Activated CD4-positive, alpha-beta T cell treated with anti-CD3 and anti-CD28 coated beads for 48 hours (primary cell): Measurements from ENCODE around the gene ID3.
"Not testable (repeated sequence)": the region's sequence is repeated elsewhere in the genome, so short reads cannot be mapped to it uniquely, and the experiment has no call there.

Experiments
- DNase-seq: peaks from one replicate; pipeline ENCODE4 v3.0.0-alpha.2; 2020

The ID3 gene

DNA sequence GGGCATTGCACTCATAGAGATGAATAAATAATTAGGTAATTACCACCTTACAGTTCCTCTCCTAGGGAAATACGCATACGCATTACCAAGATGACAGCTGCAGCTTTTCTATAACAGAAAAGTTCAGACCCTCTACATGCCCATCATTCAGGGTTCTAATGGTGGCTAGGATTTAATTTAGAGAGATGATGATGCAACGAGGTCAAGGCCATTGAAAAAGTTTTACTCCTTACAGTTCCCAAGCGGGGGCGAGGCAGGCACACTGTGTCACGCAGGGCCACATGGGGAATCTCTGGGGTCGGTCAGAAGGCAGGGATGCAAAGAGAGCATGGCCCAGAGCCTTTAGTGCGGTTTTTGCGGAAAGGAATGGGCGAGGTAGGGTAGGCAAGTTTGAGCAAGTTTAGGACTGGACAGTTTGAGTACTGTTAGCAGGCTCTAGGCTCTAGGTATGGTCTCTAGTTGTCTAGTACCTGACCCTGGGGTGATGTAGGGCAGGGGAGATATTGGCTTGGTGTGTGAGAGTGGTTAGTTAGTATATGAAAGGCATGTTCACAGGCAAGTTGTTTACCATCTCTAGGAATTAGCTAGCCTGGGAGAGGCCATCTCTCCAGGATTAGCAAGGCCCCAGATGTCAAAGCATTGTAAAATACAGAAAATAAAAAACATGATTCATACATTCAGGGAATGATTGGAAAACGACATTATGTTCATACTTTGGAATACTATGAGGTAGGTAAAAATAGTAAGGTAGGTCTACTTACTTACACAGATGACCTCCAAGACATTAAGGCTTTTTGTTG is 29.6 kb upstream of the ID3 start:
- no peak for DNase-seq

DNA sequence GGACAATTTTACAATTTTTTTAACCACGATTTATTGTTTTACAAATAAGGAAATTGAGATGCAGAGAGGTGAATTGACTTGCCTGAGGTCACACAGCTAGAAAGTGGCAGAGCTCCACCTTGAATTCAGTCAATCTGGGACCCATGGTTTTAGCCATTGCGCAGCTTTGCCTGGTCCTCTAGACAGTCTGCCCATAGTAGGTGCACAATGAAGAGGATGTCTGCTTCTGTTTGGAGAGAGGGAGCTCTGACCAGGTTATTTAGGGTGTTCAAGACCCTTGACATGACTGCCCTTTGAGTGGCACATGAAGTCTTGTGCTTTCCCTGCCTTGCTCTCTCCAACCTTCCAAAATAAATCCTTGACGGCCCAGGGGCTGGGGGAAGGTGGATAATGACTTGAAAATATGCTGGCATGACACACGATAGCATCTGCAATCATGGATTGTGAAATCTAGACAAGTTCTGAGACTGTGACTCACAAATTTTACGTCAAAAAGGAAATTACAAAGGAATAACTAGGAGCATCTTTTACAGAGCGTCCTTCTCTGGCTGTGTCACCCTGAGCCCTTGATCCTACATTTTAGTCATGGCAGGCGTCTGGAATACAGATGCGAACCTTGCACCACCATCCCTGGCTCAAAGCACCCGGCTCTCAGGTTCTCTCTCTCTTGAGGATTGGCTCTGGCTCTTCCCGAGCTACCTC is 26.2 kb upstream of the ID3 start:
- no peak for DNase-seq

GRCh38 chr1:23583727-23584126 is 24.4 kb upstream of the ID3 start:
- DNase-seq, result not testable (repeated sequence)

DNA sequence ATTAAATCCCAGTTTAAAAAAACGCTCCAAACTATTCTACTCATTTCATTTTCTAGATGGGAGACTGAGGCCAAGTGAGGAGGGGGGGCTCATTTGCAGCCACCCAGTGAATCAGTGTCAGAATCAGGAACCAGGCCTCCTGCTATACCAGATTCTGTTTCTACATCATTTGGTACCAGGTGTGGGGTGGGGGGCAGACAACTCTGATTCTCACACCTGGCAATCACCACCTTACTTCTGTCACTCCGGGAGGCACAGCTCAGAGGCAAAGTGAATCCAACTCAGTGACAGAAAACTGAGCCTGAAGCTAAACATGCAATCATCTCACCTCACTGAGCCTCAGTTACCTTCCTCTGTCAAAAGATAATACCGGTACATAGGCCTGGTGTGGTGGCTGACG is 23.5 kb upstream of the ID3 start:
- DNase-seq, result no peak

GRCh38 chr1:23581219-23581618 is 21.9 kb upstream of the ID3 start:
- DNase-seq, result no peak

DNA sequence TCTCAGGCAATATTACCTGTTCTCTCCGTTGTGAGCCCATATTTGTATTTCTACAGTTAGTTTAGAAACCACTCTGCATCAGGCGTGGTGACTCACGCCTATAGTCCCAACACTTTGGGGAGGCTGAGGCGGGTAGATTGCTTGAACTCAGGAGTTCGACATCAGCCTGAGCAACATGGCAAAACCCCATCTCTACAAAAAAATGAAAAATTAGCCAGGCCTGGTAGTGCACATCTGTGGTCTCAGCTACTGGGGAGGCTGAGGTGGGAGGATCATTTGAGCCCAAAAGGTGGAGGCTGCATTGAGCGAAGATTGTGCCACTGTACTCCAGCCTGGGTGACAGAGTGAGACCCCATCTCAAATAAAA is 19.7 kb upstream of the ID3 start:
- DNase-seq, result peak; percentile 45

GRCh38 chr1:23578311-23578996 is 19.2 kb upstream of the ID3 start:
- no peak for DNase-seq

DNA sequence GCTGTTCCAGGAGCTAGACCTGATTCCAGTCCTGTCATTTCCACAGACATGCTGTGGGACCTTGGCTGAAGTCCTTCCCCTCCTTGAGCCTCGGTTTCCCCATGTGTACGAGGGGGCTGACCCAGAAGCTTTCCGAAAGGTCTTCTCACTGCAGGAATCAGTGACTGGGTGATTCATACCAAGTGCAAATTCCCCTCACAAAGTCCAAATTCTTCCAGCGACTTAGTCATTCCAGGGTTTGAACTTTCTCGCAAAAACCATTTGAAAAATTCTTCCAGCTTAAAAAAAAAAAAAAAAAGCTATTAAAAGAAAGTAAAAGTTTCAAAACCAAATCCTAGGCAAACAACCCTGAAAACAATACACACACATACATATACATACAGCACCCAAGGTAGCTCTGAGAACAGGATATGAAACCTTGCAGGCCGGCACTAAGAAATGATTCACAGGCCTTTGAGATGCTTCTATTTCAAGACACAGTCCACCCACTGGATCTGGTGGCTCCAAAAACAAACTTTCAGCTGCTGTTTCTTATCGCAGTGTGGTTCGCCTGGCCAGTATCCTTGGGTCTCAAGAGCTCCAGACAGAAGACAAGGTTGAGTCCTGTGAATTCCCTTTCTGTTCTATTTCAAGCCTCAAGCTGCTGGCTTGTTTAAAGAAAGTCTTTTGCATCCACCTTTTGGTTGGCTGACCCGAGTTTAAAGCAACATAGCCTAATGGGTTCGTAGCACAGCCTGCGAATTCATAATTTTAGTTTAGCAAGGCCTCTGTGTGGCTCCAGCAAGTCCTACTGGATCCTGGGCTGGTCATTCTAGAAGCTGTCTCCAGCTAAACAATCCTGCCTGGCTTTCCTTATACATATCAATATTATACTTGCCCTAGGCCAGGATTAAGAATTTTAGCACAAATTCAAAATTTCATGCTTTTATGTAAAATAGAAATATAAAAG is 18.0 kb upstream of the ID3 start:
- DNase-seq, result peak; percentile 66

DNA sequence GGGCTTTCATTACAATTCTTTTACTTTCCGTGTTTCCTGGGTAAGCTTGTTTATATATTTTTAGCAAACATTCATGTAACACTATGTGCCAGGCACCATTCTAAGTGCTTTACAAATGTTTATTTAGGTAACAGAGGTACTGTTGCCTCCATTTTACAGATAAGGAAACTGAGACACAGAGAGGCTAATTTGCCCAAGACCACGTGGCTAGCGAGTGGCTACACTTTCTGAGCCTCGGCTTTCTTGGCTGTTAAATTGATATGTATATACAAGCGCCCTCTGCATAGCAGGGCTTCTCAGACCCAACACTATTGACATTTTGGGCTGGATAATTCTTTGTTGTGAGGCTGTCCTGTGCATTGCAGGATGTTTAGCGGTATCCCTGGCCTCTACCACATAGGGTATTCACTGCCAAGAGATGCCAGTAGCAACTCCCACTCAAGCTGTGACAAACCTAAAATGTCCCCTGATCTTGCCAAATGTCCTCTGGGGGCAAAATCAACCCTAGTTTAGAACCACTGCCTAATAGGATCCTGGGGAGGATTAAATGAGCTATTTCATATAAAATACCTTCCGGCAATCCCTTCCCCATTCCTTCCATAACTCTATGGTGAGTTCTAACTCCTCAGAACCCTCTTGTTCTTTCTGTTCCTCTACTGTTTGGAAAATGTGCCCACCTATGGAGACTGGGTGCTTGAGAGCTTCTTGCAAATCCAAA is 17.2 kb upstream of the ID3 start:
- no peak for DNase-seq

DNA sequence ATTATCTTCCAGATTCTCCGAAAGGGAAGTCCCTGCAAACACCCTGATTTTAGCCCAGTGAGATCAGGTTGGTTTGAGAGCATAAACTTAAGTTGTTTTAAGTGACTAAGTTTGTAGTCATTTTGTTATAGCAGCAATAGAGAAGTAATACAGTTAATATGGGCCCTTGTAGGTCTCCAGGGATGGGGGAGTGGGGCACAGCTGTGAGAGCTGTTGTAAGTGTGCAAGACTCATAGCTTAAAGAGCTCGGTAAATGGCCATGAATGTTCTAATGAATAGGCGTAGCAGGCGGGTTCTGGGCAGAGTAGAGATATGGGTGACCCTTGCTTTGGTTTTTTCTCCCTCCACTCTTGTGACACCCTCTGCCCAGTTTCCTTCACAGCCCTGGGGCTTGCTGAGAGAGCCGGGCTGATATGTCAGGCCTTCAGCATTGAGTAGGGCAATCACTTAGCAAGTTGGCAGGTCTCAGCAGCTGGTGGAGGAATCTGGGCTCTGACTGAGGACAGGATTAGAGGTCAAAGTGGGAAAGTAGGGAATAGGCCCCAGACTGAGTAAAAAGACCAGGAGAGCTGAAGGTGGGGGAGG is 16.0 kb upstream of the ID3 start:
- DNase-seq, result no peak

DNA sequence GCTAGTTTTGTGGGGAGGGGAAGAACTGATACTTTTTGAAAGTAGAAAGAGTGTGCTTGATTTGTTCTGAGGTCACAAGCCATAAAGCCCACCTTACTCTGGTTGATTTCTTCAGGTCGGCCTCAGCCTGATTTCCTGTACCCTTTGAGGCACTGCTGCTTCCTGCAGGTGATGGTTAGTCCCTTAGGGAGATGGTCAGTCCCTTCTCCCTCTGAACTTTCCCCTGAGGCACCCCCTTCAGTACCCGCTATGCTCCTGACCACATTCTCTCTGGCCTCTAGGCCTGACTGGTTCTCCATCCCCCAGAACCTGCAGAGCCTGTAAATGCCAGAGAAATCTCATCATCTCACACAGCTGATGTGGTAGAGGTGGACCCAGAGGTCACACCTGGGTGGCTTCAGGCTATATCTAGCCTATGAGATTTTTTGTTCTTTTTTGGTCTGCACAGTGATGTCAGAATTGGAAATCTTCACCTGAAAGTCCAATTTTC is 15.0 kb upstream of the ID3 start:
- no peak for DNase-seq

- no peak for DNase-seq
Measured at GRCh38 chr1:23573574-23574182, 14.4 kb upstream of the ID3 start.

DNA sequence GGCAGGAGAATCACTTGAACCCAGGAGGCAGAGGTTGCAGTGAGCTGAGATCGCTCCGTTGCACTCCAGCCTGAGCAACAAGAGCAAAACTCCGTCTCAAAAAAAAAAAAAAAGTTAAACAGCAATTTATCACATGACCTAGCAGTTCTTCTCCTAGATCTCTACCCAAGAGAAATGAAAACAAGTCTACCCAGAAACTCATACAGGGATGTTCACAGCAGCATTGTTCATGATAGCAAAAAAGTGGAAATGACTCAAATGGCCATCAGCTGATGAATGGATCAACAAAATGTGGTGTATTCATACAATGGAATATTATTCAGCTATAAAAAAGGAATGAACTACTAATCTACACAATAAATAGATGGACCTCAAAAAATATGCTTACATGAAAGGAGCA is 12.2 kb upstream of the ID3 start:
- no peak for DNase-seq

GRCh38 chr1:23570001-23570691 is 10.8 kb upstream of the ID3 start:
- no peak for DNase-seq

DNA sequence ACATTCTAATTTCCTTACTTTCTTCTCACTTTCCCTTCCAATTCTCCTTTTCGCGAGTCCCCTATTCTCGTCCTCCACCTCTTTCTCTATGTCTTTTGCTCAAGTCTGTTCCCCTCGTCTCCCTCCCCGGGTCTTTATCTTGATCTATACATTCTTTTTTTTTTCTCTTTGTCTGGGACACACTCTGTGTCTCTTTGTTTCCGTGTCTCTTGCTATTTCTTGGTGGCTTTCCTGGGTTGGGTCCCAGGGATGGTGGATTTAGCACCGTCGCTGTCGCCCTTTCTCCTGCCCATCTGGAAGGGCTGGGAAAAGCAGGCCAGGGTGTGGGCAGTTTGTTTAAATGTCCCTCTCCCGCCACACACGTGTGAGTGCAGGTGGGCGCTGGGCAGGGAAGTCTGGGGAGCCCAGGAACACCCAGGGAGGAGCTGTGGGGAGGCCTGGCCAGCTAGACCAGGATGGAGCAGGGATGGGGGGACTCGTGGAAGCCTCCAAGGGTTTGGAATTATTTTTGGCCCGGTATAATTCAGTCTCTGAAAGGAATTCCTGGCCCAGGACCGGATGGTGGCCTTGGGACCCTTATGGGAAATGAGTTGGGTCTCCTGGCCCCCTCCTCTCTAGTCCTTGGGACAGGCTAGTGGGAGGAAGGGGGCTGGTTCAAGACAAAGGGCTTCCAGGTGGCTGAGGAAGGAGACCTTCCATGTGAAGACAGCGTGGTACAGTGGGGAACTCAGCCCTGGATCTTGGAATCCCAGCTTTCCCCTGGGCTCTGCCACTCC is 9.5 kb upstream of the ID3 start:
- DNase-seq, result no peak

GRCh38 chr1:23567996-23568607 is 8.8 kb upstream of the ID3 start:
- DNase-seq, result no peak

DNA sequence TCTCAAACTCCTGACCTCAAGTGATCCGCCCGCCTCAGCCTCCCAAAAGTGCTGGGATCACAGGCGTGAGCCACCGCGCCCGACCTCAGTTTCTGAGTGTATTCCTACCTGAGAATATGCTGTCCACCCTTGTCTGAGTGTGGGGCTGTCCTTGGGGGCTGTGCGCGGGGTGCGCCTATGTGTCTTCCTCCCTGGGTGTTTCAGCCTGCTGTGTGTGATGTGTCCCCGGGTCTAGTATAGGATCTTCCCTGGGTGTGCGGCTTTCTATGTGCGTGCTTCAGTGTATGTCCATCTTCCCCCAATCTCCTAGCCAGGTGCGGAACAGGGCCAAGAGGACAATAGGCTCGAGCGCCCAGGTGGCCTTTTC is 8.3 kb upstream of the ID3 start:
- DNase-seq, result no peak

DNA sequence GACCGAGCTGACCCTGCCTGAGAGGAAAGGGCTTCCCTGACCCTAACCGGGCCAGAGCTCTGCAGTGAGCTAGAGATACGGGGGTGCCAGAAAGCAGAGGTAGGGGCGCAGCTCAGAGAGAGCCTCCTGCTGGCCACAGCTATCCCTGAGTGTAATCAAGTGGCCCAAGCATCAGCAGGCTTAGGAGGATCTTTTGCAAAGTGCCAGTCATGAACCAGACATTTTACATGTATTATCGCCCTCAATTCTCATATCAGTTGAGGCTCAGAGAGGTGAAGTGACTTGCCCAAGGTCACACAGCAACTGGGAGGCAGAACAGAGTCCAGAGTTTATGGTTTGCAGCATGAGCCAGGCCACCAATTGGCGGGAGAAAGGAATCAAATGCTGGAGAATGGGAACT is 7.0 kb upstream of the ID3 start:
- no peak for DNase-seq

DNA sequence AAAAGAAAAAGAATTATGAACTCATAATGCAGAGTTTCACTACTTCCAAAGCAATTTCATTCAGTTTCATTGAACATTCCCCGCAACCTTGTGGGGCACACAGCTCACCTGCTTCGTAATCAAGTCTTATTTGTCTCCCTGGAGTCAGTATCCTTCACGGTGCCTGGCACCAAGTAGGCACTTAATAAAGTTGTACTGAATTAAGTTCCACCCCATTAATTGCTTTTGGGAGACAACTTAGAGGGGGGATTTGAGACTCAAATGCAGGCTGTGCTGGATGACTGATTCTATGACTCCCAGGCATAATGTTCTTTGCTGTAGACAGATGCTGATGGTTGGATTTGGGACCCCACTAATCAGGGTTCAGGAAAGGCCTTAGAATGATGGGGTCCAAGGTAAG is 6.5 kb upstream of the ID3 start:
- DNase-seq, result no peak
